Neural cell (in vitro differentiated cells): ENCODE data around the gene KIF6.

ENCODE experiments used
- EP300 ChIP-seq: fragments of 450-650 bp; conservative IDR thresholded peaks from 2 replicates; pipeline ENCODE4 v1.6.1; 2014; ENCODE audit warnings: antibody characterized with exemption, mild to moderate bottlenecking, moderate library complexity; ENCODE audit not compliant: poor library complexity, severe bottlenecking
- EZH2 ChIP-seq: fragments of 200-600, 300-800 bp; shearing (Covaris generic), sonication (generic); IDR thresholded peaks from 2 replicates; pipeline ENCODE4 v1.6.1; 2014; ENCODE audit warnings: antibody characterized with exemption, low read length, borderline replicate concordance, mild to moderate bottlenecking; ENCODE audit not compliant: insufficient read depth, poor library complexity, severe bottlenecking
- TAF1 ChIP-seq: IDR thresholded peaks from 2 replicates; pipeline ENCODE4 v1.6.1; 2012; ENCODE audit warnings: low read depth
- TF ChIP-seq, protein P1 (sequence below): fragments of 450-650 bp; IDR thresholded peaks from 2 replicates; pipeline ENCODE4 v1.5.1; 2014; ENCODE audit warnings: antibody characterized with exemption, mild to moderate bottlenecking, moderate library complexity; ENCODE audit not compliant: poor library complexity, severe bottlenecking

DNA sequence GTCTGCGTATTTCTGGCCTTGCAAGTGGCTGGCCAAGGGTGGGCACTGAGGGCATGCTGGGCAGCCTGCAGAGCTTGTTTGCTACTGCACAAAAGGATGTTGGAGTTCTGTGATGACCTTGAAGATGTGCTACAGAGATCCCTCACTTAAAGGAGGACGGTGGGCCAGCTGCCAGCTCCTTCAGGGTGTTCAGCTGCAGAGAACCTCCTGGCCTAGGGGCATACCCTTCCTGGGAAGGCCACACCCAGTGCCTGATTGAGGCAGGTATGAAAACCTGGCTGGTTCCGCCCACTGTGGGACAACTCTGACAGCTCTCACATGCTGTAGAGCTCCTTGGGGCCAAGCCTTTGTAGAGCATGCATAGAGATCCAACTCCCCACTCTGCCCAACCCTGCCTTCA, 408.0 kb downstream of the KIF6 start:
- TF ChIP-seq, protein P1, sequence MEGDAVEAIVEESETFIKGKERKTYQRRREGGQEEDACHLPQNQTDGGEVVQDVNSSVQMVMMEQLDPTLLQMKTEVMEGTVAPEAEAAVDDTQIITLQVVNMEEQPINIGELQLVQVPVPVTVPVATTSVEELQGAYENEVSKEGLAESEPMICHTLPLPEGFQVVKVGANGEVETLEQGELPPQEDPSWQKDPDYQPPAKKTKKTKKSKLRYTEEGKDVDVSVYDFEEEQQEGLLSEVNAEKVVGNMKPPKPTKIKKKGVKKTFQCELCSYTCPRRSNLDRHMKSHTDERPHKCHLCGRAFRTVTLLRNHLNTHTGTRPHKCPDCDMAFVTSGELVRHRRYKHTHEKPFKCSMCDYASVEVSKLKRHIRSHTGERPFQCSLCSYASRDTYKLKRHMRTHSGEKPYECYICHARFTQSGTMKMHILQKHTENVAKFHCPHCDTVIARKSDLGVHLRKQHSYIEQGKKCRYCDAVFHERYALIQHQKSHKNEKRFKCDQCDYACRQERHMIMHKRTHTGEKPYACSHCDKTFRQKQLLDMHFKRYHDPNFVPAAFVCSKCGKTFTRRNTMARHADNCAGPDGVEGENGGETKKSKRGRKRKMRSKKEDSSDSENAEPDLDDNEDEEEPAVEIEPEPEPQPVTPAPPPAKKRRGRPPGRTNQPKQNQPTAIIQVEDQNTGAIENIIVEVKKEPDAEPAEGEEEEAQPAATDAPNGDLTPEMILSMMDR: no peak
- no peak for TF ChIP-seq TAF1
- no peak for TF ChIP-seq EP300
- TF ChIP-seq EZH2: no peak
